Ectodermal cell (in vitro differentiated cells): ENCODE data around the gene KCNIP3. TPM values are rescaled to one million over a fixed set of nuclear protein-coding genes. Genes with fewer than 3 reads are reported as not detected.

Experiments used
- H3K27ac ChIP-seq: 2 replicates; pipeline ENCODE4 v1.7.0; 2013; ENCODE audit warnings: mild to moderate bottlenecking, low read depth, low read length; ENCODE audit not compliant: insufficient read depth, poor library complexity, severe bottlenecking
- H3K27me3 ChIP-seq: 2 replicates; pipeline ENCODE4 v1.7.0; 2013; ENCODE audit warnings: mild to moderate bottlenecking, low read length; ENCODE audit not compliant: insufficient read depth, control insufficient read depth, poor library complexity, severe bottlenecking
- H3K36me3 ChIP-seq: one replicate; pipeline ENCODE4 v1.7.0; 2013; ENCODE audit warnings: low read length; ENCODE audit not compliant: control insufficient read depth, insufficient read depth
- H3K4me1 ChIP-seq: one replicate; pipeline ENCODE4 v1.7.0; 2013; ENCODE audit warnings: low read length; ENCODE audit not compliant: control insufficient read depth, insufficient read depth
- H3K4me3 ChIP-seq: 2 replicates; pipeline ENCODE4 v1.7.0; 2013; ENCODE audit warnings: low read depth, low read length, control low read depth; ENCODE audit not compliant: insufficient read depth
- H3K9me3 ChIP-seq: 2 replicates; pipeline ENCODE4 v1.7.0; 2013; ENCODE audit warnings: mild to moderate bottlenecking, low read length, moderate library complexity; ENCODE audit not compliant: control insufficient read depth
- WGBS, 2 experiments: methylation state at CpG; one replicate each; pipeline ENCODE4 v1.1.7; 2013; ENCODE audit warnings: missing lambda C conversion rate in 2 of 2; 5-methylcytosine and 5-hydroxymethylcytosine counted together
- polyA plus RNA-seq, 4 experiments: library from polyadenylated mRNA; stranded (reverse); fragments of 50-300 nt; gene quantifications; one replicate each; pipeline ENCODE4 v1.2.3, GENCODE V29; 2013

KCNIP3 gene
- polyA plus RNA-seq (2013, experiment 1 of 4) = 2.3 TPM
- polyA plus RNA-seq (2013, experiment 2 of 4) = 3.1 TPM
- 5.2 TPM for polyA plus RNA-seq (2013, experiment 3 of 4)
- 2.9 TPM for polyA plus RNA-seq (2013, experiment 4 of 4)

- Histone ChIP-seq H3K27ac (no peak within 1 kb of the TSS), H3K4me3 (peak within 1 kb of the TSS; percentile 4), H3K9me3 (no peaks in the 10 kb centered on the region), H3K36me3 (no peaks in the 10 kb centered on the region), H3K4me1 (peaks cover 19% of the 10 kb centered on the region), H3K27me3 (no peaks in the 10 kb centered on the region)
- 16 to 19% methylated on average over 13 of the region's 13 CpGs for WGBS, 2 experiments
Observed at GRCh38 chr2:95296880-95297487, at the start of gene KCNIP3. KCNIP3 (plus strand) TSS chr2:95297347; CDS start chr2:95297439, 92 bp downstream.

DNA sequence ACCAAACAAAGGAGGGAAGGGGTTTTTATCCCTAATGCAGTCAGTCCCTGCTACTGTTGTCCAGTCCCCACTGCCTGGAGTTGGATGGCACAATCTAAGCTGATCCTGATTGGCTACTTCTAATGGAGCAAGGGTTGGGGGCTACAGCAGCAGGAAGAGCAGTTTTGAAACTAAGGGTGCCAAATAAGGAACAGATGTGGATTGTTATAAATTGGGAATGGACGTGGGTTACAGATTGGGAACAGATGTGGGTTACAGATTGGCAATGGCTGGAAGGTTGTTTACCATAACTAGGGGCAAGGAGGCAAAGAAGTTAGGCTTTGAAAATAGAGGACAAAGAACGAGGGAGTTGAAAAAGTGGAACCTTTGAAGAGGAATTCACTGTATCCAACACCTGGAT, 38.9 kb upstream of the KCNIP3 start:
- H3K27ac ChIP-seq = no peak overlapping the region
- H3K4me3 ChIP-seq = no peak overlapping the region
- H3K4me1 ChIP-seq = no peaks in the 10 kb centered on the region
- H3K27me3 ChIP-seq = no peaks in the 10 kb centered on the region
- H3K9me3 ChIP-seq = no peaks in the 10 kb centered on the region
- 90 to 92% methylated on average over 2 of the region's 2 CpGs for WGBS, 2 experiments
- H3K36me3 ChIP-seq = no peaks in the 10 kb centered on the region

DNA sequence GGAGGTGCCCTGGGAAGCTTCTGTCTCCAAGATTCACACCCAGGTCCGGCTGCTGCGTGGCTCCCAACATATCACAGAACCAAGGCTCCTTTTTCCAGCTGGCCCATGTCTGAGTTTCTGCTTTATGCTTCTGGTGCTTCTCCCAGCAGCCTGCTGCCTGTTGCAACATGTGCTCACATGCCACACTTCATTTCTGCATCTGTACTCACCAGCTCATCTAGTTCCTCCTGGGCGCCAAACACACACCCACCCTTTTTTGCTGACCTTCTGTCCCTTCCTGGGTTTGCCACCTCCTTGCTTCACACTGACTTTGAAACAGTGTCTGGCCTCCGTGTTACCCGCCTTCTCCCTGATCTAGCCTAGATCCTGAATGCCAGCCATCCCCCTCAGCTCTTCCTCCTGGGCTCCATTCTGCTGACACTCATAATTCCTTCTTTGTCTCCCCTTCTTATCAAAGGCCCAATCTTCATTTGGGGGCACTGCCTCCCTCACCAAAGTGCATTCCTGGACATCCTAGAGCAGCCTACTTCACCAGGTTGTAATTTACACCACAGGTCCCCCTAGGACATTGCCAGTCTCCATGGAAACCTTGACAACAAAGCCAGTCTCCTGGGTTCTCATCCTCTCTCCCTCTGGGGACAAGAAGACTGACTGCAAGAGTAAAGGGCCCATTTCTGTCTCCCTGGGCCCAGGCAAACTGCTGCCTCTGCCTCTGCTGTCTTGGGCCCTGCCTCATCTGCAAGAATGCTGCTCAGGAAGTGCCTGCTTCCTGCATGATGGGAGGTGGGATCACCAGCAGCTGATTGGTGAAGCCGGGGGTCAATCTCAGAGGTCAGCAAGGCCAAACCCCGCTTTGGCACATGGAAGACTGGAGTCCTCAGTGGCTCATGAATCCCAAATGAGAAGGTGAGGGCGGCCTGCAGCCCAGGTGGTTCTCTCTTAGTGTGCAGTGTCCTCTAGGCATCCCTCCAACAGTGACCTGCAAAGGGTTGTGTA, 36.8 kb upstream of the KCNIP3 start:
- Histone ChIP-seq H3K36me3 (no peaks in the 10 kb centered on the region), H3K4me3 (no peak overlapping the region), H3K9me3 (no peaks in the 10 kb centered on the region), H3K27me3 (no peaks in the 10 kb centered on the region), H3K4me1 (no peaks in the 10 kb centered on the region), H3K27ac (no peak overlapping the region)
- 91 to 93% methylated on average over 8 of the region's 8 CpGs for WGBS, 2 experiments

- H3K36me3 ChIP-seq = no peaks in the 10 kb centered on the region
- no peak overlapping the region for H3K4me3 ChIP-seq
- 66 to 70% methylated on average over 6 of the region's 6 CpGs for WGBS, 2 experiments
- no peak overlapping the region for H3K27ac ChIP-seq
- H3K9me3 ChIP-seq = no peaks in the 10 kb centered on the region
- H3K27me3 ChIP-seq = no peaks in the 10 kb centered on the region
- no peaks in the 10 kb centered on the region for H3K4me1 ChIP-seq
Observed at GRCh38 chr2:95261602-95262001, 35.5 kb upstream of the KCNIP3 start.

DNA sequence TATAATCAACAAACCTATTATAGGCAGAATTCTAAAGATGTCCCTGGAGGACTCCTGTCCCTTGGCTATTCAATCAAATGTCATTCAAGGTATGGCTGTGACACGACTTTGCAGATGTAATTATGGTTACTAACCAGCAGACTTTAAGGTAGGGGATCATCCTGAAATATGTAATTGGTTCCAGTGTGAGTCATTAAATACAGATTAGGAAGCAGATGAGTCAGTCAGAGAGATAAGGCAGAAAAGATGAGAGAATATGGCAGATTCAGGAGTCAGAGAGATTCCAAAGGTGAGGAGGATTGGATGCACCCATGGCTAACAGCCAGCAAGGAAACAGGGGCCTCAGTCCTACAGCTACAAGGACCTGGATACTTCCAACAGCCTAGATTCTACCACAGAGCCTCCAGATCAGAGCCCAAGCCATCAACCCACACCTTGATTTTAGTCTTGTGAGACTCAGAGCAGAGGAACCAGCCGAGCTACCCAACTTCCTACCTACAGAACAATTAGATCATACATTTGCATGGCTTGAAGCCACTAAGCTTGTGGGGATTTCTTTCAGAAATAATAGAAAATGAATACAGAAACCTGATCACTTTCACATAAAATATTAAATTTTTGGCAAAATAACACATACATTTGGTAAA, 34.1 kb upstream of the KCNIP3 start:
- Histone ChIP-seq H3K27me3 (no peaks in the 10 kb centered on the region), H3K27ac (no peak overlapping the region), H3K36me3 (no peaks in the 10 kb centered on the region), H3K9me3 (no peaks in the 10 kb centered on the region), H3K4me3 (no peak overlapping the region), H3K4me1 (no peaks in the 10 kb centered on the region)
- WGBS, 2 experiments = 90 to 94% methylated on average over 2 of the region's 2 CpGs

DNA sequence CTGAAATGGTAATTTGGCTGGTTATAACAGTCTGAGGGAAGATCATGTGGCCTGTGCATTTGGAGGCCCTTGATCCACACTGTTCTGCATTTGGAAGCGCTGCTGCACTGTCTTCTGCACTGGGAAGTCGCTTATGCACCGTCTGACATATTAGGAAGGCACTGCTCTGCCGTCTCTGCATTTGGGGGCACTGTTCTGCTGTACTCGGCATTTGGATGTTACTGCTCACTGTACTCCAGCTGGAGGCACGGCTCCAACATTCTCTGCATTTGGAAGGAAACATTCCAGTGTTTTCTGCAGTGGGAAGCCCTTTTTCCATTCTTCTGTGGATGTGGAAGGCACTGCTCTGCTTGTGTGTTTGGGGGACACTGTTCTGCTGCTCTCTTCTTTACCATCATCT, 32.5 kb upstream of the KCNIP3 start:
- H3K27ac ChIP-seq = no peak overlapping the region
- H3K4me1 ChIP-seq = no peaks in the 10 kb centered on the region
- no peak overlapping the region for H3K4me3 ChIP-seq
- no peaks in the 10 kb centered on the region for H3K27me3 ChIP-seq
- no peaks in the 10 kb centered on the region for H3K9me3 ChIP-seq
- 81 to 83% methylated on average over 6 of the region's 6 CpGs for WGBS, 2 experiments
- no peaks in the 10 kb centered on the region for H3K36me3 ChIP-seq

- Histone ChIP-seq H3K36me3 (no peaks in the 10 kb centered on the region), H3K4me3 (no peak overlapping the region), H3K4me1 (no peaks in the 10 kb centered on the region), H3K27me3 (no peaks in the 10 kb centered on the region), H3K9me3 (no peaks in the 10 kb centered on the region), H3K27ac (no peak overlapping the region)
- 90 to 94% methylated on average over 4 of the region's 4 CpGs for WGBS, 2 experiments
Observed at GRCh38 chr2:95265182-95265581, 32.0 kb upstream of the KCNIP3 start.

GRCh38 chr2:95266781-95267430, 30.2 kb upstream of the KCNIP3 start:
- Histone ChIP-seq H3K27ac (no peak overlapping the region), H3K27me3 (no peaks in the 10 kb centered on the region), H3K9me3 (no peaks in the 10 kb centered on the region), H3K4me3 (no peak overlapping the region), H3K36me3 (no peaks in the 10 kb centered on the region), H3K4me1 (no peaks in the 10 kb centered on the region)
- 81 to 89% methylated on average over 10 of the region's 10 CpGs for WGBS, 2 experiments

DNA sequence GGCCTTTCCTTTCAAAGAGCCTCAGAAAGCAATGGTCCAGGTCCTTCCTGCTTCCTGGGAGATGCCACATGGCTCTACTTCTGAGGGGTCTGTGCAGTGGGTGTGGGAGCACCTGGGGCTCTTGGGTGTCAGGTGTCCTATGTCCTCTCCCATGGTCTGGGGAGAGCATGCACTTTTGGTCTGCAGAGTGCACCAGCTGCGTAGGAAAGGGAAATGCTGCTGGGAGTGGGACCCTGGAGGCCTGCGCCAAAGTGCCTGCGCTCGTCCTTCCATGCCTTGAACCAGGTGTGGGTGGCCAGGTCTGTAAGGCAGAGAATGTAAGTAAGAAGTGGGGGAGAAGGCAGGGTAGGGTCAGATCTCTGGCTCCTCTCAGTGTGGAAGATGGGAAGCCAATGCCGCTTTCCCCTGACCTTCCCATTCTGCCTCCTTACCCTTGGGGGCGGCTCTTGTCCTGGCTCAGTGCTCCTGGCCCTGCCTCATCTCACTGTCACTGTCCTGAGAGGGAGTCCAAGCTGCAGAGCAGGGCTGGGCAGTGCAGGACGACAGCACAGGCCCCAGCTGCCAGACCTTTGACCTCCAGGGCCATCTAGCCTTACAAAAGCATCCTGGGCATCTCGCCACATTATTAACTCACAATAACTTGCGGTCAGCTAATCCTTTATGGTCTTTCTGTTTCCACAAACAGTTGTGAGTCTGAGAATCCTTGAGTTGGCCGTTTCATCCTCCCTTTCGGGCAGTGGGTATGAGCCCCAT, 29.5 kb upstream of the KCNIP3 start:
- no peak overlapping the region for H3K4me3 ChIP-seq
- no peaks in the 10 kb centered on the region for H3K9me3 ChIP-seq
- WGBS, 2 experiments = 85 to 87% methylated on average over 11 of the region's 11 CpGs
- no peaks in the 10 kb centered on the region for H3K27me3 ChIP-seq
- no peak overlapping the region for H3K27ac ChIP-seq
- H3K36me3 ChIP-seq = no peaks in the 10 kb centered on the region
- H3K4me1 ChIP-seq = no peaks in the 10 kb centered on the region
